Stomach (tissue), 9 donors: ENCODE results near the gene HMSD. TPM values are rescaled to one million over a fixed set of nuclear protein-coding genes. Genes with fewer than 3 reads are reported as not detected.

Source experiments
- DNase-seq, 2 donors: peaks; one replicate each; pipeline versions ENCODE4 v3.0.0 to v3.0.0-alpha.2; 2013 to 2019
- H3K27ac ChIP-seq, 5 donors: fragments of 200-600 bp in 4 of 5; sonication (generic) in 4 of 5; one replicate each; pipeline ENCODE4 v1.5.1; 2013 to 2019; ENCODE audit warnings: mild to moderate bottlenecking in 1 of 5, moderate library complexity in 1 of 5
- H3K27me3 ChIP-seq, 3 donors: fragments of 200-600 bp; sonication (generic); one replicate each; pipeline ENCODE4 v1.5.1; 2017 to 2019; ENCODE audit warnings: mixed run types in 1 of 3
- H3K36me3 ChIP-seq, 4 donors: fragments of 200-600 bp; sonication (generic); 1 replicate in 3 of 4; 2 replicates in 1 of 4; pipeline ENCODE4 v1.5.1; 2016 to 2019
- H3K4me1 ChIP-seq, 4 donors: fragments of 200-600 bp; sonication (generic); one replicate each; pipeline ENCODE4 v1.5.1; 2016 to 2019
- H3K4me3 ChIP-seq, 4 donors: fragments of 200-600 bp; sonication (generic) in 3 of 4; one replicate each; pipeline ENCODE4 v1.5.1; 2016 to 2019; ENCODE audit warnings: mild to moderate bottlenecking in 1 of 4
- H3K9me3 ChIP-seq, 4 donors: fragments of 200-600 bp; sonication (generic); one replicate each; pipeline ENCODE4 v1.5.1; 2016 to 2019
- CTCF ChIP-seq, 7 experiments: fragments of 450-650 bp in 4 of 7; fragments of 200-600 bp in 3 of 7; sonication (generic) in 3 of 7; IDR thresholded peaks; one replicate each; pipeline ENCODE4 v1.5.1; 2016 to 2019; ENCODE audit warnings: antibody characterized with exemption in 7 of 7, control low read depth in 2 of 7, mild to moderate bottlenecking in 1 of 7
- EP300 ChIP-seq: sonication (generic); formaldehyde crosslinking; IDR thresholded peaks from one replicate; pipeline ENCODE4 v1.6.1; 2017; ENCODE audit warnings: antibody characterized with exemption
- POLR2A ChIP-seq, 4 donors: fragments of 450-650 bp; IDR thresholded peaks; one replicate each; pipeline ENCODE4 v1.6.1; 2016; ENCODE audit warnings: antibody characterized with exemption in 4 of 4, control low read depth in 2 of 4, mild to moderate bottlenecking in 1 of 4, moderate library complexity in 1 of 4
- POLR2AphosphoS5 ChIP-seq, 3 donors: sonication (generic); formaldehyde crosslinking; IDR thresholded peaks; one replicate each; pipeline ENCODE4 v1.6.1; 2016; ENCODE audit warnings: antibody characterized with exemption in 3 of 3
- WGBS, 5 donors: extraction: QIAGEN DNeasy Blood & Tissue Kit in 3 of 5; methylation state at CpG; one replicate each; pipeline versions ENCODE4 v1.1.5 to v1.1.7; 2013 to 2018; 5-methylcytosine and 5-hydroxymethylcytosine counted together
- intact Hi-C: fragments of 100-400 bp; cut with DNase I; formaldehyde crosslinking; loops from one replicate; pipeline ENCODE4 v1.15.1; 2023; ENCODE audit warnings: low total_unique reads
- polyA plus RNA-seq, 3 donors: library from polyadenylated mRNA; stranded (reverse); fragments of 200-250 nt; gene quantifications; one replicate each; pipeline ENCODE4 v1.2.3, GENCODE V29; 2013
- total RNA-seq, 5 donors: library from RNA; depleted of rRNA; stranded (reverse); fragments of >200 nt; gene quantifications; one replicate each; pipeline versions ENCODE4 v1.1.0 to v1.2.3, GENCODE V29; 2014 to 2016
- donor health status: healthy with polysubstance abuse.
- donor health status: Bipolar disorder and iron deficiency.
- donor health status: healthy.

Gene HMSD
- total and polyA plus RNA-seq, 8 donors, result 0.10 to 0.31 (median 0.19) TPM; not detected in 5

GRCh38 chr18:64009305-64009704 lies 60.2 kb downstream of the HMSD start:
- Histone ChIP-seq H3K4me3 (no peak overlapping the region), H3K36me3 (no peaks in the 10 kb centered on the region), H3K4me1 (no peaks in the 10 kb centered on the region), H3K27me3 (no peaks in the 10 kb centered on the region), H3K27ac (no peak overlapping the region), H3K9me3 (no peaks in the 10 kb centered on the region)
- TF ChIP-seq POLR2A (IDR thresholded peaks at IDR 0.05) (no peak), CTCF (IDR thresholded peaks at IDR 0.05) (no peak), POLR2AphosphoS5 (IDR thresholded peaks at IDR 0.05) (no peak), EP300 (no peak)
- WGBS, 5 donors, result 81 to 93% (median 87%) methylated on average over 3 of the region's 3 CpGs
- intact Hi-C loops, result no loop called here
- DNase-seq, result no peak

Other genes with a start within 250 kb of the HMSD start
- 1 to 10 TPM in 1 of 5 donors, under 1 TPM in 1, not detected in 3; 0.37 to 7.1 TPM for gene SERPINB11, start 246.3 kb upstream of the HMSD start, total RNA-seq
- gene SERPINB11, start 246.3 kb upstream of the HMSD start, polyA plus RNA-seq, result 1 to 10 TPM in 1 of 3 donors, not detected in 2; 2.7 TPM
- gene SERPINB7, start 173.9 kb upstream of the HMSD start, total RNA-seq, result not detected
- 1 to 10 TPM in 1 of 3 donors, under 1 TPM in 1, not detected in 1; 0.23 to 5.2 TPM for gene SERPINB7, start 173.9 kb upstream of the HMSD start, polyA plus RNA-seq
- gene SERPINB2, start 61.6 kb upstream of the HMSD start, total RNA-seq, result 1 to 10 TPM in 1 of 5 donors, not detected in 4; 1.8 TPM
- gene SERPINB2, start 61.6 kb upstream of the HMSD start, polyA plus RNA-seq, result 10 to 100 TPM in 1 of 3 donors, 1 to 10 TPM in 1, under 1 TPM in 1; 0.46 to 22.4 (median 4.1) TPM
- gene SERPINB10, start 41.3 kb upstream of the HMSD start, total RNA-seq, result under 1 TPM in 1 of 5 donors, not detected in 4; 0.73 TPM
- under 1 TPM in 1 of 3 donors, not detected in 2; 0.10 TPM for gene SERPINB10, start 41.3 kb upstream of the HMSD start, polyA plus RNA-seq
- gene SERPINB8, start 20.8 kb downstream of the HMSD start, total RNA-seq, result 10 to 100 TPM in 2 of 5 donors, 1 to 10 TPM in 3; 1.2 to 12.5 (median 9.5) TPM
- gene SERPINB8, start 20.8 kb downstream of the HMSD start, polyA plus RNA-seq, result 10 to 100 TPM in 1 of 3 donors, 1 to 10 TPM in 2; 7.3 to 15.3 (median 7.4) TPM
- gene LINC00305, start 199.8 kb downstream of the HMSD start, total RNA-seq, result not detected
- gene LINC00305, start 199.8 kb downstream of the HMSD start, polyA plus RNA-seq, result not detected